Renal pelvis (tissue), 3 donors: ENCODE data around the gene ZSCAN25. TPM values are rescaled to one million over a fixed set of nuclear protein-coding genes. Genes with fewer than 3 reads are reported as not detected.

Experiments used
- polyA plus RNA-seq, 3 donors: library from polyadenylated mRNA; unstranded; fragments of 120-200 nt; gene quantifications; one replicate each; pipeline ENCODE4 v1.2.1, GENCODE V29; 2013; ENCODE audit not compliant: insufficient read length in 3 of 3

The ZSCAN25 gene
- polyA plus RNA-seq, 3 donors: 19.0 to 21.0 (median 20.8) TPM

Other genes starting within 250 kb of the ZSCAN25 start
- 10 to 100 TPM; 35.9 to 44.2 (median 38.4) TPM for gene ARPC1B, start 242.2 kb upstream of the ZSCAN25 start, polyA plus RNA-seq
- 100 to 1,000 TPM; 133 to 171 (median 146) TPM for gene PDAP1, start 208.3 kb upstream of the ZSCAN25 start, polyA plus RNA-seq
- gene BUD31, start 208.0 kb upstream of the ZSCAN25 start, polyA plus RNA-seq: 100 to 1,000 TPM; 105 to 108 (median 108) TPM
- 1 to 10 TPM; 5.2 to 6.0 (median 5.8) TPM for gene PTCD1, start 178.1 kb upstream of the ZSCAN25 start, polyA plus RNA-seq
- gene CPSF4, start 178.0 kb upstream of the ZSCAN25 start, polyA plus RNA-seq: 10 to 100 TPM; 37.2 to 44.3 (median 40.9) TPM
- gene ATP5MF, start 150.8 kb upstream of the ZSCAN25 start, polyA plus RNA-seq: 100 to 1,000 TPM; 366 to 481 (median 400) TPM
- gene ZNF789, start 144.1 kb upstream of the ZSCAN25 start, polyA plus RNA-seq: 10 to 100 TPM; 19.5 to 66.4 (median 55.6) TPM
- 10 to 100 TPM; 12.1 to 18.3 (median 17.5) TPM for gene ZNF394, start 116.7 kb upstream of the ZSCAN25 start, polyA plus RNA-seq
- 10 to 100 TPM; 14.2 to 16.5 (median 15.0) TPM for gene ZKSCAN5, start 112.3 kb upstream of the ZSCAN25 start, polyA plus RNA-seq
- gene FAM200A, start 64.8 kb upstream of the ZSCAN25 start, polyA plus RNA-seq: 10 to 100 TPM; 12.5 to 15.6 (median 14.5) TPM
- gene ZNF655, start 58.3 kb upstream of the ZSCAN25 start, polyA plus RNA-seq: 100 to 1,000 TPM in 2 of 3 donors, 10 to 100 TPM in 1; 63.5 to 108 (median 103) TPM
- gene TMEM225B, start 18.7 kb upstream of the ZSCAN25 start, polyA plus RNA-seq: 1 to 10 TPM; 1.4 to 2.8 (median 1.7) TPM
- 1 to 10 TPM; 1.5 to 2.7 (median 2.2) TPM for gene CYP3A5, start 63.0 kb downstream of the ZSCAN25 start, polyA plus RNA-seq
- gene CYP3A7, start 118.2 kb downstream of the ZSCAN25 start, polyA plus RNA-seq: under 1 TPM; 0.16 to 0.53 (median 0.43) TPM
- under 1 TPM; 0.20 to 0.49 (median 0.36) TPM for gene CYP3A4, start 167.2 kb downstream of the ZSCAN25 start, polyA plus RNA-seq
- gene CYP3A43, start 211.1 kb downstream of the ZSCAN25 start, polyA plus RNA-seq: under 1 TPM; 0.14 to 0.95 (median 0.73) TPM